HUES6 (cell line): ENCODE results near the gene TEAD1.

Experiments used
- H3K27ac ChIP-seq: 2 replicates; pipeline ENCODE4 v1.7.0; 2013; ENCODE audit warnings: low read depth, mild to moderate bottlenecking, low read length, inconsistent platforms
- H3K27me3 ChIP-seq: 2 replicates; pipeline ENCODE4 v1.6.1; 2013; ENCODE audit warnings: low read length; ENCODE audit not compliant: control insufficient read depth, insufficient read depth
- H3K36me3 ChIP-seq: 2 replicates; pipeline ENCODE4 v1.6.1; 2013; ENCODE audit warnings: low read length; ENCODE audit not compliant: control insufficient read depth, insufficient read depth
- H3K4me1 ChIP-seq: 2 replicates; pipeline ENCODE4 v1.6.1; 2013; ENCODE audit warnings: low read length; ENCODE audit not compliant: control insufficient read depth, insufficient read depth
- H3K4me3 ChIP-seq: 2 replicates; pipeline ENCODE4 v1.5.1; 2013; ENCODE audit warnings: low read depth, low read length
- H3K9ac ChIP-seq: one replicate; pipeline ENCODE4 v1.6.1; 2013; ENCODE audit warnings: mild to moderate bottlenecking, low read length
- H3K9me3 ChIP-seq: 2 replicates; pipeline ENCODE4 v1.6.1; 2013; ENCODE audit warnings: low read depth, low read length; ENCODE audit not compliant: control insufficient read depth, insufficient read depth

Gene TEAD1

DNA sequence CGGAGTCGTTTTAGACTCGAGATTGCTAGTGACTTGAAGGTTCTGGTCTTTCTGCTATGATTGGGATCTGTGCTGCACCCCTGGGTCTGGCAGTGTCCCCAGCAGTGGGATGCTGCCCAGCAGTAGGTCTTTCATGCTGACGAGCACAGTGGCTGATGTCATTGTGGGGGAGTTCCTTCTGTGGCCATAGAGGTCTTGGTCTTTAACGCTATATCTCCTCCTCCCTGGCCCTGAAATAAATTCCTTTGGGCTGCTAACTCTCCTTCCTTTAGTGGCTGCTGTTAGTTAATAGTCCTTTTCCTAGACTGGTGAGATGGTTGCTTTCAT, 136.3 kb downstream of the TEAD1 start:
- no peak overlapping the region for H3K27ac ChIP-seq
- no peak overlapping the region for H3K9ac ChIP-seq
- H3K27me3 ChIP-seq: no peaks in the 10 kb centered on the region
- no peaks in the 10 kb centered on the region for H3K9me3 ChIP-seq
- H3K36me3 ChIP-seq: peaks cover 4% of the 10 kb centered on the region; the same call in 1 of the 2 replicates
- no peak overlapping the region for H3K4me3 ChIP-seq
- peaks cover 64% of the 10 kb centered on the region for H3K4me1 ChIP-seq

DNA sequence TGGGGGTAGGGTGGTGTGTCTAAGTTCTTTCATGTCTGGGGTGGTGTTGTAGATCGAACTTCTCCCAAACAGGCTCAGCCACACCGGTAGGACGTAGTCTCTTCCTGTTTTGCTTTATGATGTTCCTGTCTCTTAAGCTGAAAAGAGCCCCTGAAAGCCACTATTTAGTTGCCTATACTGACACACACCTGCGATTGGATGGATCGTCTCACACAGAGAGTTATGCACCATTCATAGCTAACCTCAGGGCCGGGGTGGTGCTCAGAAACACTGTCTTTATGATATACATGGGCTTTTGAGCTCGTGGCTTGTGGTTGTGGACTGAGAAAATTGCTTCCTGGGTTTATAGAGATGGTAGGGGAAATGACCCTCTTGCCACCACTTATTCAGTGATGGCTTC, 137.6 kb downstream of the TEAD1 start:
- no peak overlapping the region for H3K27ac ChIP-seq
- no peak overlapping the region for H3K4me3 ChIP-seq
- no peaks in the 10 kb centered on the region for H3K9me3 ChIP-seq
- H3K9ac ChIP-seq: no peak overlapping the region
- peaks cover 69% of the 10 kb centered on the region for H3K4me1 ChIP-seq
- H3K36me3 ChIP-seq: no peaks in the 10 kb centered on the region; the same call in 1 of the 2 replicates
- no peaks in the 10 kb centered on the region for H3K27me3 ChIP-seq

DNA sequence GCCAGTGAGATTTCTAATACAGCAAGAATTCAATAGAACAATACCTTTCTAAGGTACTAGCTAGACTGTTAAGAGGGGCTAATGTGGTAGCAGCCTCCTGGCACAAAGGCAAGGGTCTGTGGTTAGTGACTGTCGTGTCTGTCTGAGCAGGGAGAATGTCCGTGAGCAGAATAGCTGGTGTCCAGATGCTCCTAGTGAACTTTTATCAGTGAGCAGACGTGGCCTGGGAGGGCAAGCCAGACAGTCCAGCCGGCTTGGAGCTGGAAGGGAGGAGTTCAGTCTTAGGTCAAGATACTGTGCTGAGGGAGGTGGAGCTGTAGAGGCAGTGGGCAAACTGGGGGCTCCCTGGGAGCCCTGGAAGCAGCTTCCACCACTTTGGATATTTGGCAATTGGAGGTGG, 138.6 kb downstream of the TEAD1 start:
- H3K9me3 ChIP-seq: no peaks in the 10 kb centered on the region
- no peaks in the 10 kb centered on the region for H3K27me3 ChIP-seq
- no peak overlapping the region for H3K4me3 ChIP-seq
- H3K27ac ChIP-seq: no peak overlapping the region
- peaks cover 61% of the 10 kb centered on the region for H3K4me1 ChIP-seq
- no peak overlapping the region for H3K9ac ChIP-seq
- H3K36me3 ChIP-seq: no peaks in the 10 kb centered on the region; the same call in 1 of the 2 replicates

DNA sequence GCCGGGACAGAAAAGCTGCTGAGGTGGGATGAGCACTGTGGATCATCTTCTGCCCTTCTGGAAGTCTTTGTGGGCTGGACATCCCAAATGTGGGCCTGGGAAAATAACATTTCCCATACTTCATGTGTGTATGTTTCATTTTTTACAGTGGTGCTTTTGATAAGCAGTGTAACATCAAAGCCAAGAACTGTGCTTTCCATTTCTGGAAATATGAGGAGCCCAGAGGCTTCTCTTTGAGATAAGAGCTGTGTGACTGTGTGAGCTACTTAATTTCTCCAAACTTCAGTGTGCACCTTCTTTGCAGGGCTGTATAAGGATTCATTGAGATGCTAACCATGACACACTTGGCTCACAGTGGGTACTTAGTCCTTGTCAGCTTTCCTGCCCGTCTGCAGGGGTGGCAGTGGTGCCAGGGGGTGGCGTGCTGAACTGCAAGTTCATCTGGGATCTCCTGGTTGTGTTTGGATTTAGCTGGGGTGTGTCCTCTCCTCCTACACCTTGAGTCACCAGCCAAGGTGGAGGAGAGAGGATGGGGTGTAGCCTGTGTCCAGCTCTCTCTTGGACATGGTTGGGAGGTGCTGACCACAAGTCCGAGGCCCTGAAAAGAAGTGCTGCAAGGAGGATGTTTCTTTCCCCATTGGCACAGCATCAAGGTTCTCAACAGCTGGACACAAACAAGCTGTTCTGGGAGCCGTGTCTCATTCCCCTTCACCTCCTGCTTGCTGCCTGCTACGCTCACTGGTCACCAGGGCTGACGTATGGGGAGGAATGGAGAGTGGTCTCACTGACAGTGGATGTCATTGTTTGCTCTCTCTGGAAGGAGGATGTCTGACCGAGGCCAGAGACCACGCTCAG, 139.4 kb downstream of the TEAD1 start:
- Histone ChIP-seq H3K4me1 (peaks cover 56% of the 10 kb centered on the region), H3K9ac (no peak overlapping the region), H3K36me3 (no peaks in the 10 kb centered on the region; the same call in 1 of the 2 replicates), H3K4me3 (no peak overlapping the region), H3K9me3 (no peaks in the 10 kb centered on the region), H3K27ac (no peak overlapping the region), H3K27me3 (no peaks in the 10 kb centered on the region)

DNA sequence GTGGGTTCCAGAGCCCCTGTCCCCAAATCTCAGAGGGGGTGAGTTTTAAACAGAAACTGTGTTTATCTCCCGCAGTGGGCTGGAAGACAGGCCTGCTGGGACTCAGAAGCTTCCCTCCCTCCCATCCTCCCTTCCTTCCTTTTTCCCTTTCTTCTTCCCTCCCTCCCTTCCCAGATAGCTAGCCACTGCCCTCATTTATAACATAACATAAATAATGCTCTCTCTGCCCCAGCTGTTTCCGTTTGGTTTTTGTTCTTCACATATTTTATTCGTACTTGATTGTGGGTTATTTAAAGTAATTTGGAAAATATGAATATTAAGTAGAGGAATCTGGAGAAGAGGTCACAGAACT, 140.9 kb downstream of the TEAD1 start:
- no peaks in the 10 kb centered on the region for H3K9me3 ChIP-seq
- peaks cover 45% of the 10 kb centered on the region for H3K4me1 ChIP-seq
- no peaks in the 10 kb centered on the region for H3K36me3 ChIP-seq
- H3K27me3 ChIP-seq: no peaks in the 10 kb centered on the region
- no peak overlapping the region for H3K9ac ChIP-seq
- no peak overlapping the region for H3K4me3 ChIP-seq
- H3K27ac ChIP-seq: no peak overlapping the region

DNA sequence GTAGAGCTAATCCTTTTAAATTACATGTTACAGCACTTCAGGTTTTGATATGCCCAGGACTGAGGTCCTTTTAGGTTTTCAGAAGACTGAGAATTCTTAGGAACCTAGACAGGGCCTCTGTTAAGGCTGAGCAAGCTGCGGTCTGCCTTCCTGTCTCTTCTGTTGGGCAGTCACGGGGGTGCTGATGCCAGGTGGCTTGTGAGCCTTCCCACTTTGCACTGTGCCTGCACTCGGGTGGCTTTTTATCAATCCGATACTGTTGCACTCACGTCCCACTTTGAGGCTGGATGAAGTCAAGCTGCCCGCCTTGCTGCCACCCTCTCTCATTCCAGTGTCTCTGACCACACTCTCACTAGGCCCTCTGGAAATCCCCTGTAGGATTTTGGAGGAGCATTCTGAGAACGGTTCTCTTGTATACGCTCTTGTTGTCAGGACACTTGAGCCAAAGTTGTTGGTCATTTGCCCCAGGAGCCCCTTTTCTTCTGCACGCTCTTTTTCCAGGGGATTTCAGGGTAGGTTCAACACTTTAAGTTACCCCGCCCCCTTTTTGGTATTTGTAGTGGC, 141.8 kb downstream of the TEAD1 start:
- no peaks in the 10 kb centered on the region for H3K36me3 ChIP-seq
- no peak overlapping the region for H3K27ac ChIP-seq
- no peak overlapping the region for H3K9ac ChIP-seq
- H3K27me3 ChIP-seq: no peaks in the 10 kb centered on the region
- no peak overlapping the region for H3K4me3 ChIP-seq
- no peaks in the 10 kb centered on the region for H3K9me3 ChIP-seq
- H3K4me1 ChIP-seq: peaks cover 39% of the 10 kb centered on the region

DNA sequence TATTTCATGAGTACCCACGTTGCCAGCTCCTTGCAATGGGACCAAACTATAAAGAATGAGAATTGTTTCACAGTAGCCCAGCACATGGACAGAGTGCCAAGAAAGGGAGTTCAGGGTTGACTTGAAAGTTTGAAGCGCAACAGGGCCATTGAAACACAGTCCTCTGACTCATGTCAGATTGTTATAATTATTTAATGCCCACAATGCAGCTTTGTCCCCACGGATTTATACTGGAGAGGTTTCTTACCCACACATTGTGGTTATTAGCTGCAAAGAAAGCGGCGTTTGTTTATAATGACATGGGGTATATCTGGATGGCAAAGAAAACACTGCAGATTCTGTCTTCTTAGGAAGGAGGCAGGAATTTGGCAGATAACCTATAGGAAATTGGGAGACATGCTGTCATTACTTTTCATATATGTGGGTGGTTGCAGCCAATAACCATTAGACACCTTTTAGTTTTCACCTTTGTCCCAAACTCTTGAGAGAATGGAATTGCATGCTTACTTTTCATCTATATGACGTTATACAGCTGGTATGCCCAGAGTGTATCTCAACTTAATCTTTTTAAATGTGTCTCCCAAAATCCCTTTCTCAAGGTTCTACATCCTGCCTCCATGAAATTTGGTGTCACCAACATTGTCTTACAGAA, 143.6 kb downstream of the TEAD1 start:
- Histone ChIP-seq H3K9ac (no peak overlapping the region), H3K27me3 (no peaks in the 10 kb centered on the region), H3K36me3 (no peaks in the 10 kb centered on the region), H3K4me3 (no peak overlapping the region), H3K4me1 (peaks cover 40% of the 10 kb centered on the region), H3K9me3 (no peaks in the 10 kb centered on the region), H3K27ac (no peak overlapping the region)

DNA sequence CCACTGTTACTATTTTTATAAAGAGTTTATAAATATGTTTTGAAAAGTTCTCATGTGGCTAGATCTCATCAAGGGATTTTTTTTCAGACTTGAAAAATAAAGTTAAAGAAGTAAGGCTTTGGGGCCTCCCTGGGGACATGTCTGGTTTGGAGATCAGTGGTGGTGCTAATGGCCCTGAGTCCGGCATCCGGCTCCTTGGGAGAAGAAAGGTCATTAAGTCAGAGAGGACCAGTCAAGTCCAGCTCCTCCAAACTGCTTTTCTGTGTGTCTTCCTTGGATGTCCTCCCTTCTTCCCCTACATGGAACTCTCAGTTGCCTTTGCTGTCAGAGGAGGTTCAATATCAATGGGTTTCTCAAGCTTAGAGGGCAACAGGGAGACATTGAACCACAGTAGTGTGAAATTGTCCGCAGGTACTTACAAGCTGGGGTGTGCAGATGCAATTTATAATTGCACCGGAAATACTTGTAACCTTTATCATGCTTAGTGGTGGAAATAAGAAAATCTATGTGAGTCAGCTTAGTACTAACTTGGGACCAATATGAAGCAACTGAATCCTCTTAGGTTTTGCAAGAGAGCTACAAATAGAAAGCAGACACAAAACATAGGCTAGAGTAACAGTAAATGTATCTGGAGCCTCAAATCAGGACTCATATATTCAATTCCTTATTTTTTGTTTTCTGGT, 144.3 kb downstream of the TEAD1 start:
- Histone ChIP-seq H3K9ac (no peak overlapping the region), H3K9me3 (no peaks in the 10 kb centered on the region), H3K4me1 (peaks cover 36% of the 10 kb centered on the region), H3K4me3 (no peak overlapping the region), H3K27me3 (no peaks in the 10 kb centered on the region), H3K27ac (no peak overlapping the region), H3K36me3 (no peaks in the 10 kb centered on the region)

DNA sequence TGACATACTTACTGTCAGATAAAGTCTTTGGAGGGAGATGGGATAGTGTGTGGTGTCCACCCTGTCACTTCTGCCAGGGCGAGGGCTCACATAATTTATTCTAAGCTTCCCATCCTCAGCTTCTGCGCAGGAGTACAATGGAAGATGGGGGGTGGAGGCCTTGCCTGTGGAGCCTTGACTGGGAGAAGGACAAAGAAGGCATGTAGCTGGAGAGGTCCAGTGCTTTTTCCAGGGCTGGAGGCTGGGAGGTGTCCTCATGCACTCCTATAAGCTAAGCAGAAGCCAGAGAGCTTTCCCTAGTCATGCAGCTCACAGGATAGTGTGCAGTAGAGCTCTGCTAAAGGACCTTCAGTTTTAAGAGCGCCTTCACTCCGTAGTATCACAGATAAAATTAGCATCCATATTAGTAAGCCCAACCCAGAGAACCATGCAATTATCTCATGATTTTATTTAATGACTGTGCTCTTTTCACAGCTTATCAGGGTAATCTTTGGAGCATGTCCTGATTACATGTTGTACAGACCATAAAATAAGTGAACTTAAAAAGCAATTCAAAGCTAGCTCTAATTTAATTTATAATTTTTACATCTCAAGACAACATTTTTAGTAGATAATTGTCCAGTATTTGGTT, 148.3 kb downstream of the TEAD1 start:
- no peaks in the 10 kb centered on the region for H3K27me3 ChIP-seq
- peaks cover 38% of the 10 kb centered on the region for H3K4me1 ChIP-seq
- H3K9ac ChIP-seq: no peak overlapping the region
- H3K27ac ChIP-seq: no peak overlapping the region
- no peaks in the 10 kb centered on the region for H3K9me3 ChIP-seq
- H3K4me3 ChIP-seq: no peak overlapping the region
- H3K36me3 ChIP-seq: no peaks in the 10 kb centered on the region

DNA sequence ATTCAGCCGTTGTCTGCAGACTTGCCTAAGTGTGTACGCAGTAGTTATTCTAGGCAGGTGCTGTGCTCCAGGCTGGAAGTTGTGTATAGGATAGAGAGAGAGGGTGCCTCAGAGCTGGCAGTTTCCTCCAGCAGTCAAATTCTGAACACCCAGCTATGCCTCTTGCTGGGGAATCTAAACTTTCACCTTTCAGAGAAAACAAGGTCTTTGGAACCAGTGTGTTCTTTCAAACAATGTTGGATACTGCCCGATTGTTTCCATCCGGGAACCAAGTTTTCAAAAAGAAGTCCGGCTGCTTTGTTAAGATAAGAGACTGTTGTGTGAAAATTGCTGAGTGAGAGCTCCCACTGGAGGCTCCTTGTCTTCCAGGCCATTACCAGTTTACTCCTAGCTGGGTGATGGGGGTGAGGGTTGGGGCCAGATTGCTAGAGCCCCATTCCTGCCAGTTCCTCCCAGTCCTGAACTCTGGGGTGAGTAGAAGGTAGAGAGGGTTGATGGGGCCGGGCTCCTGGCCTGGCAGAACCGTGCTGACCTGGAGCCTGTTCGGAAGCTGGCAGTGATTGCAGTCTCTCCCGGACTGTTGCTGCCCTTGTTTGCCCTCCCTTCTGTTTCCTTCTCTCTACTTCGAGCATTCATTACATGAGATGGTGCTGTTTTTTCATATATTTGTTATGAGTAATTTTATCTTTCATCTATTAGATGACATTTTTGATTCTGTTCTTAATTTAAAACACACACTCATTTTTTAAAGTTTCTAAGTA, 150.2 kb downstream of the TEAD1 start:
- Histone ChIP-seq H3K27me3 (no peaks in the 10 kb centered on the region), H3K9ac (no peak overlapping the region), H3K4me3 (no peak overlapping the region), H3K4me1 (peaks cover 52% of the 10 kb centered on the region), H3K36me3 (no peaks in the 10 kb centered on the region), H3K9me3 (no peaks in the 10 kb centered on the region), H3K27ac (no peak overlapping the region)
